ENCODE measurements around the gene ELMO3. TPM values are rescaled to one million over a fixed set of nuclear protein-coding genes. Genes with fewer than 3 reads are reported as not detected.
A peak's percentile ranks its signal among the peaks of the same experiment; 100 is the strongest.

ELMO3 gene
- total RNA-seq, 6 experiments from 2014 or later, result 0.79 to 1.3 (median 1.1) TPM

DNA sequence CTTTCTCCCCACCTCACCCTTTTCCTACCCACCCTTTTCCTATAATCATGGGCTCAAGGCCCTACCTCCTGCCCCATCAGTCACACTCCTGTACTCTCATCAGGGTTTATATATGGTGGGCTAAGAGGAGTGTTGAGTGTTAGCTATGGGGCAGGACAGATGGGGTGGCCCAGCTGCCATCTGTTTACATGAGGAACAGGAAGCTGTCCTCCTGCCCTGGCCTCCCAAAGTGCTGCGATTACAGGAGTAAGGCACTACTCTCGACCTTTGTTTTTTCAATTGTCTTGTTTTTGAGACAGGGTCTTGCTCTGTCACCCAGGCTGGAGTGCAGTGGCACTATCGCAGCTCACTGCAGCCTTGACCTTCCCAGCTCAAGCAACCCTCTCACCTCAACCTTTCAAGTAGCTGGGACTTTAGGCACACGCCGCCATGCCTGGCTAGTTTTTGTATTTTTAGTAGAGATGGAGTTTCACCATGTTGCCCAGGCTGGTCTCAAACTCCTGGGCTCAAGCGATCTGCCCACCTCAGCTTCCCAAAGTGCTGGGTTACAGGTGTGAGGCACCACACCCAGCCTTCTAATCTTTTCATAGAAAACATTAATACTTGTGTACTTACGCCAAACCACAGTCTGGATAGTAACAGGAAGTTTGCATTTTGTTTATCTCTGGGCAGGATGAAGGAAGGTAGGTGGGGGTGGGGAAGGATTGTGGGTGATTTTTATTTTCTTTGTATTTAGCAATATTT, 40.9 kb upstream of the ELMO3 start:
- Mint-ChIP-seq H3K4me3 (peak overlapping the region; percentile 92), H3K9me3 (no peaks in the 10 kb centered on the region), H3K36me3 (ENCODE audit: low read depth) (no peaks in the 10 kb centered on the region), H3K4me1 (ENCODE audit: low read depth) (peaks cover 9% of the 10 kb centered on the region), H3K27ac (no peak overlapping the region), H3K27me3 (ENCODE audit: insufficient read depth) (peaks cover 12% of the 10 kb centered on the region)
- no peak for DNase-seq
- TF ChIP-seq, protein P1, sequence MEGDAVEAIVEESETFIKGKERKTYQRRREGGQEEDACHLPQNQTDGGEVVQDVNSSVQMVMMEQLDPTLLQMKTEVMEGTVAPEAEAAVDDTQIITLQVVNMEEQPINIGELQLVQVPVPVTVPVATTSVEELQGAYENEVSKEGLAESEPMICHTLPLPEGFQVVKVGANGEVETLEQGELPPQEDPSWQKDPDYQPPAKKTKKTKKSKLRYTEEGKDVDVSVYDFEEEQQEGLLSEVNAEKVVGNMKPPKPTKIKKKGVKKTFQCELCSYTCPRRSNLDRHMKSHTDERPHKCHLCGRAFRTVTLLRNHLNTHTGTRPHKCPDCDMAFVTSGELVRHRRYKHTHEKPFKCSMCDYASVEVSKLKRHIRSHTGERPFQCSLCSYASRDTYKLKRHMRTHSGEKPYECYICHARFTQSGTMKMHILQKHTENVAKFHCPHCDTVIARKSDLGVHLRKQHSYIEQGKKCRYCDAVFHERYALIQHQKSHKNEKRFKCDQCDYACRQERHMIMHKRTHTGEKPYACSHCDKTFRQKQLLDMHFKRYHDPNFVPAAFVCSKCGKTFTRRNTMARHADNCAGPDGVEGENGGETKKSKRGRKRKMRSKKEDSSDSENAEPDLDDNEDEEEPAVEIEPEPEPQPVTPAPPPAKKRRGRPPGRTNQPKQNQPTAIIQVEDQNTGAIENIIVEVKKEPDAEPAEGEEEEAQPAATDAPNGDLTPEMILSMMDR (IDR thresholded peaks at IDR 0.05), result no peak

DNA sequence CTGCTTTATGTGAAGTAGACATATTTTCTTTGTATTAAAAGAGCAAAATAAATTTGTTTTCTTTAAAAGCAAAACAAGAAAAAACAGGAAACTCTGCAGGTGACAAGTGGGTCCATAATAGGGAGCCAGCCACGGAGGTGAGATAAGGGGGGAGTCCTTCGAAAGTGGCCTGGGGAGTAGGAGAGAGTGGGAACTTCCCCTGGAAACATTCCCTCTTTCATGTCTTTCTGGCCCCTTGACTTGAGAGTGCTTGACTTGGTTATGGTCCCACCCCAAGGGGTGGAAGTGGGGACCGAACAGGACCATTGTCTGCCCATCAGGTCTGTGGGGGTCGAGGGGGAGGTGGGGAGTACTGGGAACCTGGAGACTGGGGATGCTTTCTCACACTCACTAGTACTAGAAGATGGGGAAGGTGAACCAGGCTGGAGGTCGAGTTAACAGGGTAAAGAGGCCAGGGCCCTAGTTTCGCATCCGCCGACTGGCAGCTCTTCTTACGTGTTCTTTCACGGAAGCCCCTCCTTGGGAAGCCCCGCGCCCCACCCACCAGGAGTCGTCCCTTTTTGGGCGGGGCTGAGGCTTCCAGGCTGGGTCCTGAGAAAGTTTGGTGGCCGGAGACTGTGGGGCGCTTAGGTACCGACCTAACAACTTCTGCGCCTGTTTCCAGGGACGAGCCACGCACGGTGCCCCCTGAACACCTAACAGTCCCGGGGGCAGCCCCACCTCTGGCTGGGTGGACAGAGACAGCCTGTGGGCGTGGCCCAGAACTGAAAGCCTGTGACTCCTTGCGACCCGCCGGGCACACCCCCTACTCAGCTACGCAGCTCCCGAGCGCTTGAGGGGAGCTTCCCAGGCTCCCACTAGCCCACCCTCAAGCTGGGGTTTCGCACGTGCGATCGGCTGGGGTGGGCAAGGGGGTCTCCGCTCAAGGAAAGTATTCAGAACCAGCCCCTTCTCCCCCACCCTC, 40.0 kb upstream of the ELMO3 start:
- peaks cover 9% of the 10 kb centered on the region for H3K4me1 Mint-ChIP-seq (ENCODE audit: low read depth)
- peak overlapping the region; percentile 72 for H3K27ac Mint-ChIP-seq

DNA sequence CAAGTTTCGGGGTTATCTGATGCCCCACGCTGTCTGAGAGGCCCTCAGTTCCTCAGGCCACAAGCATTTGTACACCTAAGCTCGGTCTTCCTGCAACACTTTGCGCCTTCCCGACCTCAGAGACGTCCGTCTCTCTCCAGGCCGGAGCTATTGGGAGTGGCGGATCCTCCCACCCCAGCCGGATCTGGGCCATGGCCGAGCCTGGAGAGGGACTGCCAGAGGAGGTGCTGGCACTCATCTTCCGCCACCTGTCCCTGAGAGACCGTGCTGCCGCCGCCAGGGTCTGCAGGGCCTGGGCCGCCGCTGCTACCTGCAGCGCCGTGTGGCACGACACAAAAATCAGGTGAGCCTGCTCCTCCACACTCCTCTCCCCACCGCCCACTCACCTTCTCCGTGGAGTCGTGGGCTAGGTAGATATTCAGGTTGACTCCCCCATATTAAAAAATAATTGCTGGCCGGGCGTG, 37.3 kb upstream of the ELMO3 start:
- H3K4me3 Mint-ChIP-seq, result no peak overlapping the region; the same call in 1 of the 2 replicates
- no peak overlapping the region for H3K27ac Mint-ChIP-seq
- TF ChIP-seq, protein P1 (IDR thresholded peaks at IDR 0.05), result no peak
- DNase-seq, result no peak
- H3K36me3 Mint-ChIP-seq (ENCODE audit: low read depth), result no peaks in the 10 kb centered on the region
- H3K27me3 Mint-ChIP-seq (ENCODE audit: insufficient read depth), result peaks cover 14% of the 10 kb centered on the region
- peaks cover 9% of the 10 kb centered on the region for H3K4me1 Mint-ChIP-seq (ENCODE audit: low read depth)
- no peaks in the 10 kb centered on the region for H3K9me3 Mint-ChIP-seq

More for the DNA sequence above, 40.0 kb upstream of the ELMO3 start:
- H3K9me3 Mint-ChIP-seq, result no peaks in the 10 kb centered on the region
- no peaks in the 10 kb centered on the region for H3K36me3 Mint-ChIP-seq (ENCODE audit: low read depth)
- H3K27me3 Mint-ChIP-seq (ENCODE audit: insufficient read depth), result peaks cover 12% of the 10 kb centered on the region
- TF ChIP-seq, protein P1 (IDR thresholded peaks at IDR 0.05), result no peak
- peak overlapping the region; percentile 92 for H3K4me3 Mint-ChIP-seq
- DNase-seq, result no peak

DNA sequence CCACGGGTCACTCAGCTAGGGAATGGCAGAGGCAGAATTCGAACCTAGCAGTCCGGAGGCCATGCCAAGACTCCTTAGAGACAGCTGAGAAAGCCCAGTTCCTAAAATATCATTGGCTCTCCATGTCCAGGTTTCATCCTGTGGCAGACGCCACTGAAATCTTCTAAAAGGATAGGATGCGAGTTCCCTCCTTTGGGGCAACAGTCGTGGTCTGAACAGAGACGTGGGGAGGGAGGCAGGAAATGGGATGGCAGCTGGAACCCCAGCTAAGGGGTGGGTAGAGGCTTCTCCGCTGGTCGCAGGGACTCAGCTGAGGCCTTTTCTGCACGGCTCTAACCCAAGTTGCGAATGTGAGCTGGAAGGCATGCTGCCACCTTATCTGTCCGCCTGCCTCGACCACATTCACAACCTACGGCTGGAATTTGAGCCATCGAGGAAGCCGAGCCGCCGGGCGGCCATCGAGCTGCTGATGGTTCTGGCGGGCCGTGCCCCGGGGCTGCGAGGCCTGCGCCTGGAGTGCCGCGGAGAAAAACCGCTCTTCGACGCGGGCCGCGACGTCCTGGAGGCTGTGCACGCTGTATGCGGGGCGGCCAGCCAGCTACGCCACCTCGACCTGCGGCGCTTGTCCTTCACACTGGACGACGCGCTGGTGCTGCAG, 36.3 kb upstream of the ELMO3 start:
- H3K4me1 Mint-ChIP-seq (ENCODE audit: low read depth), result peaks cover 9% of the 10 kb centered on the region
- peaks cover 12% of the 10 kb centered on the region; the same call in 1 of the 2 replicates for H3K27me3 Mint-ChIP-seq (ENCODE audit: insufficient read depth)
- no peaks in the 10 kb centered on the region for H3K9me3 Mint-ChIP-seq
- H3K4me3 Mint-ChIP-seq, result peak overlapping the region; percentile 37; the same call in 1 of the 2 replicates
- no peaks in the 10 kb centered on the region for H3K36me3 Mint-ChIP-seq (ENCODE audit: low read depth)
- no peak overlapping the region for H3K27ac Mint-ChIP-seq
- DNase-seq, result no peak
- TF ChIP-seq, protein P1 (IDR thresholded peaks at IDR 0.05), result no peak
